Measurements from ENCODE around the gene C6orf163.

DNA sequence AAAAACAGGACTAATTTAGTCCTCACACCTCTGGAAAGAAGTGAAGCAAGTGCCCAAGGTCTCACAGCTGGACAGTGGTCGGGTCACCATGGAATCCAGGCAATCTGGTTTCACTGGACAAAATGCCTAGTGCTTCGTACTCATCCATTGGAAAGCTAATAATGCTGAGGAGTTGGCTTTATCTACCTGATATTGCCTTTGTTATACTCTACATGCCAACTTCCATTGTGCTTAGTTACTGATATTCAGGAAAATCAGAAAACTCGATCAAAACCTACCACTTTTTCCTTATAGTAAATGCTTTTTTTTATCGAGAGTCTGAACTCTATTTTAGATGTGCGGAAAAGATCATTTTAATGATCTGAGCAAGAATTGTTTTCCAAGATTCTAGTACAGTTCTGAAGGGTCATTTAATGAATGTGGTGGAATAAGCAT is 64.1 kb downstream of the C6orf163 start:
- TF ChIP-seq CTCF (IDR thresholded peaks at IDR 0.05; ENCODE audit: insufficient read depth, low read depth, low read length) (no peak), EZH2 (IDR thresholded peaks at IDR 0.05; ENCODE audit: insufficient read depth, low read length) (no peak)

All from astrocyte (in vitro differentiated cells and primary cell).